ENCODE data around the gene ELOVL5. TPM values are rescaled to one million over a fixed set of nuclear protein-coding genes. Genes with fewer than 3 reads are reported as not detected.
A peak's percentile ranks its signal among the peaks of the same experiment; 100 is the strongest.

The ELOVL5 gene
- total RNA-seq, 5 donors from 2014 or later (not counting 1 experiment from before 2014, with no cell fraction given), result 71.4 to 101 (median 86.5) TPM

GRCh38 chr6:53241938-53242337, 106.8 kb downstream of the ELOVL5 start:
- Mint-ChIP-seq H3K4me1 (peaks cover 29 to 55% (median 31%) of the 10 kb centered on the region in 3 donors), H3K9me3 (peaks cover 0 to 4% (median 3%) of the 10 kb centered on the region in 3 donors), H3K4me3 (no peak overlapping the region), H3K36me3 (peaks cover 5% of the 10 kb centered on the region), H3K27ac (no peak overlapping the region), H3K27me3 (no peaks in the 10 kb centered on the region)
- no peak overlapping the region for H3K27ac ChIP-seq (ENCODE audit: low read length)
- H3K27me3 ChIP-seq (replicated peaks in 1 of 2; ENCODE audit: control insufficient read depth in 2 of 2, extremely low read depth in 1 of 2, insufficient read depth in 2 of 2, low read length in 1 of 2), result no peaks in the 10 kb centered on the region
- ATAC-seq (replicated peaks in 1 of 4), result no peak
- H3K4me1 ChIP-seq (ENCODE audit: control insufficient read depth in 1 of 2, extremely low read depth in 1 of 2, insufficient read depth in 2 of 2, low read length in 2 of 2), result peaks cover 4 to 18% of the 10 kb centered on the region in 2 experiments
- WGBS (ENCODE audit: insufficient coverage), result 80% methylated on average over 2 of the region's 4 CpGs
- H3K4me3 ChIP-seq (ENCODE audit: control insufficient read depth in 1 of 2, extremely low read depth in 1 of 2, low read length in 1 of 2), result no peak overlapping the region
- ChIA-PET CTCF (no interaction called here), POLR2A (no interaction called here)
- no peak for DNase-seq
- H3K36me3 ChIP-seq (ENCODE audit: control insufficient read depth in 2 of 2, extremely low read depth in 1 of 2, insufficient read depth in 1 of 2, low read length in 1 of 2), result no peaks in the 10 kb centered on the region
- no peaks in the 10 kb centered on the region for H3K9me3 ChIP-seq

- Mint-ChIP-seq H3K27ac (peak overlapping the region; percentile 50 to 79), H3K27me3 (no peaks in the 10 kb centered on the region), H3K9me3 (peaks cover 0 to 4% (median 3%) of the 10 kb centered on the region in 3 donors), H3K36me3 (peaks cover 5% of the 10 kb centered on the region), H3K4me1 (peaks cover 39 to 62% (median 40%) of the 10 kb centered on the region in 3 donors), H3K4me3 (peak overlapping the region in 2 of 3 donors; percentile 26 to 44)
- H3K4me3 ChIP-seq (ENCODE audit: control insufficient read depth in 1 of 2, extremely low read depth in 1 of 2, low read length in 1 of 2), result no peak overlapping the region
- H3K9me3 ChIP-seq, result no peaks in the 10 kb centered on the region
- DNase-seq (peak in 12 of 35 experiments; percentile 2 to 40 (median 16)), ATAC-seq (replicated peaks in 1 of 4) (peak; percentile 72 to 88 (median 80))
- H3K27me3 ChIP-seq (replicated peaks in 1 of 2; ENCODE audit: control insufficient read depth in 2 of 2, extremely low read depth in 1 of 2, insufficient read depth in 2 of 2, low read length in 1 of 2), result no peaks in the 10 kb centered on the region
- peaks cover 4 to 20% of the 10 kb centered on the region in 2 experiments for H3K4me1 ChIP-seq (ENCODE audit: control insufficient read depth in 1 of 2, extremely low read depth in 1 of 2, insufficient read depth in 2 of 2, low read length in 2 of 2)
- POLR2A ChIA-PET, result interaction anchor here in 1 of 2 donors (0.6 to 0.7 kb wide), 2 partner anchors 107 to 153 kb away, joined by 3 to 4 read pairs; no protein-coding TSS in a partner anchor
- 57% methylated on average over 1 of the region's 2 CpGs for WGBS (ENCODE audit: insufficient coverage)
- CTCF ChIA-PET, result no interaction called here
- H3K36me3 ChIP-seq (ENCODE audit: control insufficient read depth in 2 of 2, extremely low read depth in 1 of 2, insufficient read depth in 1 of 2, low read length in 1 of 2), result no peaks in the 10 kb centered on the region
- no peak overlapping the region for H3K27ac ChIP-seq (ENCODE audit: low read length)
Measured at GRCh38 chr6:53240761-53241160, 108.0 kb downstream of the ELOVL5 start.

GRCh38 chr6:53240139-53240538, 108.6 kb downstream of the ELOVL5 start:
- H3K4me3 Mint-ChIP-seq, result peak overlapping the region in 1 of 3 donors; percentile 44
- Histone ChIP-seq H3K4me3 (ENCODE audit: control insufficient read depth in 1 of 2, extremely low read depth in 1 of 2, low read length in 1 of 2) (no peak overlapping the region), H3K4me1 (ENCODE audit: control insufficient read depth in 1 of 2, extremely low read depth in 1 of 2, insufficient read depth in 2 of 2, low read length in 2 of 2) (peaks cover 4 to 20% of the 10 kb centered on the region in 2 experiments), H3K36me3 (ENCODE audit: control insufficient read depth in 2 of 2, extremely low read depth in 1 of 2, insufficient read depth in 1 of 2, low read length in 1 of 2) (no peaks in the 10 kb centered on the region), H3K9me3 (no peaks in the 10 kb centered on the region), H3K27ac (ENCODE audit: low read length) (no peak overlapping the region), H3K27me3 (replicated peaks in 1 of 2; ENCODE audit: control insufficient read depth in 2 of 2, extremely low read depth in 1 of 2, insufficient read depth in 2 of 2, low read length in 1 of 2) (no peaks in the 10 kb centered on the region)
- CTCF ChIA-PET, result no interaction called here
- H3K4me1 Mint-ChIP-seq, result peaks cover 38 to 60% (median 43%) of the 10 kb centered on the region in 3 donors
- DNase-seq (no peak), ATAC-seq (replicated peaks in 1 of 4) (no peak)
- no peak overlapping the region for H3K27ac Mint-ChIP-seq
- peaks cover 0 to 4% (median 3%) of the 10 kb centered on the region in 3 donors for H3K9me3 Mint-ChIP-seq
- POLR2A ChIA-PET, result interaction anchor here in 1 of 2 donors (0.6 kb wide), 1 partner anchor 108 kb away, joined by 3 read pairs; no protein-coding TSS in a partner anchor
- WGBS (ENCODE audit: insufficient coverage), result no CpG with 5 or more reads among the region's 3 CpGs
- H3K36me3 Mint-ChIP-seq, result peaks cover 5% of the 10 kb centered on the region
- H3K27me3 Mint-ChIP-seq, result no peaks in the 10 kb centered on the region

DNA sequence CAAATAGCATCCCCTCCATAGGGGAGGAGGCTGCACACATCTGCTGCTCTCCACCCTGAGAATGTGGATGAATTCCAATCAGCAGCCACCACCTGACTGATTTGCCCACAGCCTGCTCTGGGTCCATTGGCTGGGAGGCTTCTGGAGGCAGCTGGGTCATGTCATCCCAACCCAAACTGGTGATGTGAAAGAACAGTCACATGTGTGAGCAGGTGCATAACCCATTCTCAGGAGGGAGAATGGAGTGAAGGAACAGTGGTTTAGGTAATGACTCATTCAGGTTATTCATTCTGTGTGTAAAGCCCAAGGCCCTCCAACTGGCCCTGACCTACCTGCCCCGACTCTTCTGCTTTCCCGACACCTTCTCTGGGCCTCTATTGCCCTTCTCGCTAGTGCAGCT, 109.2 kb downstream of the ELOVL5 start:
- Histone ChIP-seq H3K27me3 (replicated peaks in 1 of 2; ENCODE audit: control insufficient read depth in 2 of 2, extremely low read depth in 1 of 2, insufficient read depth in 2 of 2, low read length in 1 of 2) (no peaks in the 10 kb centered on the region), H3K27ac (ENCODE audit: low read length) (no peak overlapping the region), H3K9me3 (no peaks in the 10 kb centered on the region), H3K4me3 (ENCODE audit: control insufficient read depth in 1 of 2, extremely low read depth in 1 of 2, low read length in 1 of 2) (no peak overlapping the region), H3K4me1 (ENCODE audit: control insufficient read depth in 1 of 2, extremely low read depth in 1 of 2, insufficient read depth in 2 of 2, low read length in 2 of 2) (peaks cover 4 to 17% of the 10 kb centered on the region in 2 experiments), H3K36me3 (ENCODE audit: control insufficient read depth in 2 of 2, extremely low read depth in 1 of 2, insufficient read depth in 1 of 2, low read length in 1 of 2) (no peaks in the 10 kb centered on the region)
- WGBS (ENCODE audit: insufficient coverage), result no CpG with 5 or more reads among the region's 3 CpGs
- no peak for ATAC-seq (replicated peaks in 1 of 4)
- no peak for DNase-seq
- no peak overlapping the region for H3K4me3 Mint-ChIP-seq
- POLR2A ChIA-PET, result no interaction called here
- H3K4me1 Mint-ChIP-seq, result peaks cover 35 to 55% (median 43%) of the 10 kb centered on the region in 3 donors
- peaks cover 0 to 4% (median 3%) of the 10 kb centered on the region in 3 donors for H3K9me3 Mint-ChIP-seq
- peaks cover 5% of the 10 kb centered on the region for H3K36me3 Mint-ChIP-seq
- H3K27ac Mint-ChIP-seq, result no peak overlapping the region
- CTCF ChIA-PET, result no interaction called here
- H3K27me3 Mint-ChIP-seq, result no peaks in the 10 kb centered on the region

GRCh38 chr6:53238311-53238710, 110.4 kb downstream of the ELOVL5 start:
- no peak for ATAC-seq (replicated peaks in 1 of 4)
- H3K27ac Mint-ChIP-seq, result no peak overlapping the region
- H3K4me3 ChIP-seq (ENCODE audit: control insufficient read depth in 1 of 2, extremely low read depth in 1 of 2, low read length in 1 of 2), result no peak overlapping the region
- no peak for DNase-seq
- no CpG with 5 or more reads among the region's 3 CpGs for WGBS (ENCODE audit: insufficient coverage)
- no peaks in the 10 kb centered on the region for H3K27me3 Mint-ChIP-seq
- no peaks in the 10 kb centered on the region for H3K9me3 ChIP-seq
- peaks cover 0 to 4% (median 3%) of the 10 kb centered on the region in 3 donors for H3K9me3 Mint-ChIP-seq
- peaks cover 4 to 17% of the 10 kb centered on the region in 2 experiments for H3K4me1 ChIP-seq (ENCODE audit: control insufficient read depth in 1 of 2, extremely low read depth in 1 of 2, insufficient read depth in 2 of 2, low read length in 2 of 2)
- no peaks in the 10 kb centered on the region for H3K27me3 ChIP-seq (replicated peaks in 1 of 2; ENCODE audit: control insufficient read depth in 2 of 2, extremely low read depth in 1 of 2, insufficient read depth in 2 of 2, low read length in 1 of 2)
- H3K4me1 Mint-ChIP-seq, result peaks cover 35 to 52% (median 43%) of the 10 kb centered on the region in 3 donors
- ChIA-PET CTCF (no interaction called here), POLR2A (interaction anchor here in 1 of 2 donors (0.6 kb wide), 2 partner anchors 85 to 239 kb away, joined by 3 to 9 read pairs; no protein-coding TSS in a partner anchor)
- H3K27ac ChIP-seq (ENCODE audit: low read length), result no peak overlapping the region
- H3K4me3 Mint-ChIP-seq, result no peak overlapping the region
- H3K36me3 Mint-ChIP-seq, result peaks cover 5% of the 10 kb centered on the region
- no peaks in the 10 kb centered on the region for H3K36me3 ChIP-seq (ENCODE audit: control insufficient read depth in 2 of 2, extremely low read depth in 1 of 2, insufficient read depth in 1 of 2, low read length in 1 of 2)

DNA sequence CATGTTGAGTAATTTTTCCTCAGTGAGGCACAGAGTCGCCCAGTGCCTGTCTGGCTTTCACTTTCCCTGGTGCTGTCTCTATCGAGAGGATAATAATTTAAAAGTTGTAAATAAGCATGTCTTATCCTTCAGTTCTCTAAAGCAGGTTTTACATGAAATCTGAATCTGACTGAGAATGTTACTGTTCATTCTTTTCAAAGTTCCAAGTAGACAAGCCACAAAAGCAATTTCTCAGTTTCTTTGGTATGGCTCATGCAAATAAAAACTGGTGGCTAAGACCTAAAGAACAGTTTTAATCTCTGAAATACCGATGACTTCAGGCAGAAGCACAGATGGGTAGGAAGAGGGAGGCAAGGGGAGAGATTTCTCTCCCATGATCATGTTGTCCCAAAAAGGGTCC, 112.5 kb downstream of the ELOVL5 start:
- peaks cover 30 to 53% (median 40%) of the 10 kb centered on the region in 3 donors for H3K4me1 Mint-ChIP-seq

More for the DNA sequence above, 112.5 kb downstream of the ELOVL5 start:
- peak overlapping the region; percentile 15 for H3K27ac ChIP-seq (ENCODE audit: low read length)
- no peak for ATAC-seq (replicated peaks in 1 of 4)
- Mint-ChIP-seq H3K27me3 (no peaks in the 10 kb centered on the region), H3K36me3 (peaks cover 5% of the 10 kb centered on the region), H3K9me3 (peaks cover 0 to 4% (median 3%) of the 10 kb centered on the region in 3 donors), H3K27ac (peak overlapping the region; percentile 73 to 78), H3K4me3 (peak overlapping the region; percentile 45 to 61 (median 52))
- no peak overlapping the region for H3K4me3 ChIP-seq (ENCODE audit: control insufficient read depth in 1 of 2, extremely low read depth in 1 of 2, low read length in 1 of 2)
- no peaks in the 10 kb centered on the region for H3K36me3 ChIP-seq (ENCODE audit: control insufficient read depth in 2 of 2, extremely low read depth in 1 of 2, insufficient read depth in 1 of 2, low read length in 1 of 2)
- no peaks in the 10 kb centered on the region for H3K9me3 ChIP-seq
- H3K4me1 ChIP-seq (ENCODE audit: control insufficient read depth in 1 of 2, extremely low read depth in 1 of 2, insufficient read depth in 2 of 2, low read length in 2 of 2), result peaks cover 3 to 20% of the 10 kb centered on the region in 2 experiments
- WGBS (ENCODE audit: insufficient coverage), result 45% methylated on average over 2 of the region's 3 CpGs
- CTCF ChIA-PET, result no interaction called here
- H3K27me3 ChIP-seq (replicated peaks in 1 of 2; ENCODE audit: control insufficient read depth in 2 of 2, extremely low read depth in 1 of 2, insufficient read depth in 2 of 2, low read length in 1 of 2), result no peaks in the 10 kb centered on the region
- POLR2A ChIA-PET, result no interaction called here
- no peak for DNase-seq
